Left ventricle myocardium inferior (tissue), 1 donor: ENCODE results near the gene TSTD2. TPM values are rescaled to one million over a fixed set of nuclear protein-coding genes. Genes with fewer than 3 reads are reported as not detected.

Experiments
- DNase-seq: peaks from one replicate; pipeline ENCODE4 v3.0.0-alpha.2; 2020
- H3K27ac ChIP-seq: fragments of 200-600 bp; replicated peaks from 2 replicates; pipeline ENCODE4 v1.8.0; 2021
- H3K27me3 ChIP-seq: fragments of 200-600 bp; 2 replicates; pipeline ENCODE4 v1.8.0; 2021; ENCODE audit warnings: low read depth
- H3K36me3 ChIP-seq: fragments of 200-600 bp; 2 replicates; pipeline ENCODE4 v1.8.0; 2021
- H3K4me1 ChIP-seq: fragments of 200-600 bp; 2 replicates; pipeline ENCODE4 v1.8.0; 2021
- H3K4me3 ChIP-seq: fragments of 200-600 bp; 2 replicates; pipeline ENCODE4 v1.8.0; 2021; ENCODE audit warnings: mild to moderate bottlenecking, moderate library complexity
- H3K9me3 ChIP-seq: fragments of 200-600 bp; replicated peaks from 2 replicates; pipeline ENCODE4 v1.8.0; 2021
- CTCF ChIP-seq: fragments of 200-600 bp; IDR thresholded peaks from 2 replicates; pipeline ENCODE4 v1.8.0; 2021; ENCODE audit warnings: antibody characterized with exemption, mild to moderate bottlenecking, borderline replicate concordance
- intact Hi-C: fragments of 100-400 bp; cut with micrococcal nuclease; formaldehyde crosslinking; loops from one replicate; pipeline ENCODE4 v1.11.0; 2022
- total RNA-seq: library from RNA; stranded (reverse); fragmentation: NEBNext Ultra II Directional; extraction: Animal tissue kit (Norgen Biotek cat#: 25700); gene quantifications from one replicate; pipeline ENCODE4 v1.2.1, GENCODE V29; 2021
- donor health status: DM: no; HTN: yes; CAD: no; lungs with severe emphysema.

The TSTD2 gene
- total RNA-seq, 1 donor from 2014 or later, result 24.5 TPM

- no peaks in the 10 kb centered on the region for H3K9me3 ChIP-seq
- H3K27me3 ChIP-seq, result no peaks in the 10 kb centered on the region
- intact Hi-C loops, result no loop called here
- DNase-seq, result no peak
- no peak overlapping the region for H3K4me3 ChIP-seq
- H3K4me1 ChIP-seq, result peaks cover 69% of the 10 kb centered on the region
- H3K36me3 ChIP-seq, result peaks cover 33% of the 10 kb centered on the region
- H3K27ac ChIP-seq, result peak overlapping the region; percentile 95
- no peak for TF ChIP-seq CTCF
Measured at GRCh38 chr9:97553141-97553540, 80.0 kb downstream of the TSTD2 start.

DNA sequence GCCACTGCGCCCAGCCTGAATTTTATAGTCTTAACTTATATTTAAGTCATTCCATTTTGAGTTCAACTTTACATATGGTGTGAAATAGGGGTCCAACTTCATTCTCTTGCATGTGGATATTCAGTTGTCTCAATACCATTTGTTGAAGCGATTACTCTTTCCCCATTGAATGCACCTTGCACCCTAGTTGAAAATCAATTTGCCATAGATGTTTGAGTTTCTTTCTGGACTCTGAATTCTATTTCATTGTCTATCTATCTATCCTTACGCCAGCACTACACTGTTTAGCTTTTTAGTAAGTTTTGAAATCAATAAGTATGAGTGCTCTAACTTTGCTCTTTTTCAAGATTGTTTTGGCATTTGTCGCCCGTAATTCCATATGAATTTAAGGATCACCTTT is 81.9 kb downstream of the TSTD2 start:
- H3K36me3 ChIP-seq, result peaks cover 50% of the 10 kb centered on the region
- H3K9me3 ChIP-seq, result no peaks in the 10 kb centered on the region
- H3K4me1 ChIP-seq, result peaks cover 61% of the 10 kb centered on the region
- H3K27me3 ChIP-seq, result no peaks in the 10 kb centered on the region
- intact Hi-C loops, result no loop called here
- no peak overlapping the region for H3K4me3 ChIP-seq
- no peak for TF ChIP-seq CTCF
- DNase-seq, result no peak
- H3K27ac ChIP-seq, result no peak overlapping the region

DNA sequence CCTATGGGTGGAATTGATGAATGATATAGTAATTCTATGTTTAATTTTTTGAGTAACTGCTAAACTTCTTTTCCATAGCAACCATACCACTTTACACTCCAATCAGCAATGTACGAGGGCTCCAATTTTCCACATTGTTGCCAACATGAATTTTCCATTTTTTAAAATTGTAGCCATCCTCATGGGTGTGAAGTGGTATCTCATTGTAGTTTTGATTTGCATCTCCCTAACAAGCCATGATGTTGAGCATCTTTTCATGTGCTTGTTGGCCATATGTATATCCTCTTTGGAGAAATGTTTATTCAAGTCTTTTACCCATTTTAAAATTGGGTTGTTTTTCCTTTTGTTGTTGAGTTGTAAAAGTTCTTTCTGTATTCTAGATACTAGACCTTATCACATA is 82.8 kb downstream of the TSTD2 start:
- DNase-seq, result no peak
- intact Hi-C loops, result no loop called here
- H3K27ac ChIP-seq, result no peak overlapping the region

More for the DNA sequence above, 82.8 kb downstream of the TSTD2 start:
- Histone ChIP-seq H3K4me3 (no peak overlapping the region), H3K27me3 (no peaks in the 10 kb centered on the region), H3K9me3 (no peaks in the 10 kb centered on the region), H3K36me3 (peaks cover 53% of the 10 kb centered on the region), H3K4me1 (peaks cover 61% of the 10 kb centered on the region)
- TF ChIP-seq CTCF, result no peak

Other genes starting within 250 kb of the TSTD2 start
- gene TDRD7, start 221.3 kb downstream of the TSTD2 start, total RNA-seq, result 7.9 TPM
- 186 TPM for gene TMOD1, start 131.7 kb downstream of the TSTD2 start, total RNA-seq
- 22.5 TPM for gene NCBP1, start 453 bp upstream of the TSTD2 start, total RNA-seq
- gene XPA, start 64.0 kb upstream of the TSTD2 start, total RNA-seq, result 5.8 TPM
- not detected for gene FOXE1, start 219.9 kb upstream of the TSTD2 start, total RNA-seq